D341Med (cell line): ENCODE results near the gene RRP1.
"Not testable (repeated sequence)": the region's sequence is repeated elsewhere in the genome, so short reads cannot be mapped to it uniquely, and the experiment has no call there.

ENCODE experiments used
- DNase-seq: peaks from one replicate; pipeline ENCODE4 v3.0.0; 2012; ENCODE audit warnings: low spot score

RRP1 gene

GRCh38 chr21:43840259-43840658 lies 50.9 kb downstream of the RRP1 start:
- DNase-seq, result no peak

GRCh38 chr21:43842742-43843141 lies 53.4 kb downstream of the RRP1 start:
- no peak for DNase-seq

- DNase-seq, result not testable (repeated sequence)
Measured at GRCh38 chr21:43844906-43845305, 55.5 kb downstream of the RRP1 start.

- DNase-seq, result no peak
Measured at GRCh38 chr21:43845386-43845785, 56.0 kb downstream of the RRP1 start.

GRCh38 chr21:43846430-43846829 lies 57.1 kb downstream of the RRP1 start:
- no peak for DNase-seq

GRCh38 chr21:43847301-43847700 lies 57.9 kb downstream of the RRP1 start:
- no peak for DNase-seq

GRCh38 chr21:43848771-43849170 lies 59.4 kb downstream of the RRP1 start:
- no peak for DNase-seq

GRCh38 chr21:43849532-43850299 lies 60.3 kb downstream of the RRP1 start:
- no peak for DNase-seq

GRCh38 chr21:43850728-43851295 lies 61.4 kb downstream of the RRP1 start:
- DNase-seq, result no peak

GRCh38 chr21:43851593-43851992 lies 62.2 kb downstream of the RRP1 start:
- DNase-seq, result no peak

GRCh38 chr21:43853851-43854772 lies 64.7 kb downstream of the RRP1 start:
- DNase-seq, result no peak
